GM12878 (cell line): Measurements from ENCODE around the gene FBXL15. TPM values are rescaled to one million over a fixed set of nuclear protein-coding genes. Genes with fewer than 3 reads are reported as not detected.

Experiments used
- ATF7 ChIP-seq: fragments of 450-650 bp; IDR thresholded peaks from 2 replicates; pipeline ENCODE4 v1.6.1; 2016; ENCODE audit warnings: low read depth, mild to moderate bottlenecking
- BHLHE40 ChIP-seq, 2 experiments: fragments of 450-650 bp in 1 of 2; IDR thresholded peaks; 2 replicates each; pipeline ENCODE4 v1.6.1; 2011 to 2017; ENCODE audit warnings: low read depth in 2 of 2, borderline replicate concordance in 1 of 2, improper control_type of control experiment in 1 of 2, low read length in 1 of 2, mild to moderate bottlenecking in 1 of 2
- CREB1 ChIP-seq: IDR thresholded peaks from 2 replicates; pipeline ENCODE4 v1.6.1; 2012; ENCODE audit warnings: low read depth, mild to moderate bottlenecking, inconsistent platforms
- ETV6 ChIP-seq, 2 experiments: fragments of 450-650 bp in 1 of 2; IDR thresholded peaks in 1 of 2; conservative IDR thresholded peaks in 1 of 2; 2 replicates each; pipeline ENCODE4 v1.6.1; 2014; ENCODE audit warnings: antibody characterized with exemption in 1 of 2, borderline replicate concordance in 1 of 2, low read depth in 1 of 2, mild to moderate bottlenecking in 1 of 2, moderate library complexity in 1 of 2
- HDAC6 ChIP-seq: fragments of 200-600 bp; sonication (generic); IDR thresholded peaks from one replicate; pipeline ENCODE4 v1.8.0; 2017; ENCODE audit warnings: antibody characterized with exemption; ENCODE audit not compliant: unreplicated experiment
- HDGF ChIP-seq: fragments of 450-650 bp; IDR thresholded peaks from 2 replicates; pipeline ENCODE4 v1.6.1; 2016; ENCODE audit warnings: antibody characterized with exemption
- IKZF1 ChIP-seq: fragments of 450-650 bp; conservative IDR thresholded peaks from 2 replicates; pipeline ENCODE4 v1.6.1; 2017; ENCODE audit warnings: antibody characterized with exemption, mild to moderate bottlenecking
- KAT2A ChIP-seq: conservative IDR thresholded peaks from 2 replicates; pipeline ENCODE4 v1.6.1; 2011; ENCODE audit warnings: low read depth, low read length; ENCODE audit not compliant: control insufficient read depth
- MXI1 ChIP-seq: fragments of 150-350 bp; IDR thresholded peaks from 2 replicates; pipeline ENCODE4 v1.6.1; 2011; ENCODE audit warnings: low read depth, mild to moderate bottlenecking, inconsistent platforms, low read length, improper control_type of control experiment
- NFYA ChIP-seq: IDR thresholded peaks from 2 replicates; pipeline ENCODE4 v1.6.1; 2011; ENCODE audit warnings: low read depth, mild to moderate bottlenecking, low read length, improper control_type of control experiment, borderline replicate concordance
- NR2F1 ChIP-seq: fragments of 450-650 bp; conservative IDR thresholded peaks from 2 replicates; pipeline ENCODE4 v1.6.1; 2017; ENCODE audit warnings: mild to moderate bottlenecking
- NRF1 ChIP-seq: conservative IDR thresholded peaks from 2 replicates; pipeline ENCODE4 v1.6.1; 2011; ENCODE audit warnings: mild to moderate bottlenecking, low read depth, low read length, improper control_type of control experiment
- POLR2A ChIP-seq: IDR thresholded peaks from 2 replicates; pipeline ENCODE4 v1.6.1; 2011; ENCODE audit warnings: low read depth, mild to moderate bottlenecking, low read length
- RB1 ChIP-seq: fragments of 450-650 bp; formaldehyde crosslinking; IDR thresholded peaks from 2 replicates; pipeline ENCODE4 v1.6.1; 2017; ENCODE audit warnings: mild to moderate bottlenecking, borderline replicate concordance
- USF1 ChIP-seq: IDR thresholded peaks from 2 replicates; pipeline ENCODE4 v1.6.1; 2011; ENCODE audit warnings: borderline replicate concordance, low read depth, mild to moderate bottlenecking, moderate library complexity, mixed read lengths, low read length; ENCODE audit not compliant: insufficient read depth; ENCODE audit errors: extremely low read length
- YY1 ChIP-seq: IDR thresholded peaks from 2 replicates; pipeline ENCODE4 v1.6.1; 2011; ENCODE audit warnings: low read depth, mild to moderate bottlenecking, low read length
- ZNF207 ChIP-seq: fragments of 450-650 bp; IDR thresholded peaks from 2 replicates; pipeline ENCODE4 v1.6.1; 2014; ENCODE audit warnings: antibody characterized with exemption, mild to moderate bottlenecking, borderline replicate concordance
- ZNF24 ChIP-seq: fragments of 450-650 bp; IDR thresholded peaks from 2 replicates; pipeline ENCODE4 v1.6.1; 2017; ENCODE audit warnings: antibody characterized with exemption, mild to moderate bottlenecking
- ZNF622 ChIP-seq: fragments of 450-650 bp; IDR thresholded peaks from 2 replicates; pipeline ENCODE4 v1.6.1; 2017; ENCODE audit warnings: mild to moderate bottlenecking, inconsistent platforms
- polyA plus RNA-seq, 11 experiments: library from polyadenylated mRNA; depleted of rRNA in 4 of 11; unstranded in 6 of 11; stranded (reverse) in 5 of 11; fragments of >200 nt; fragmentation: Nextera tagmentation in 4 of 11; fragmentation: Illumina TruSeq in 1 of 11; extraction: Ambion mirVana in 4 of 11; extraction: Trizol in 1 of 11; gene quantifications; 1 replicate in 1 of 11; 2 replicates in 10 of 11; pipeline versions ENCODE4 v1.2.1 to v1.2.3, GENCODE V29; 2011 to 2016; ENCODE audit warnings: inconsistent platforms in 2 of 11, missing spikeins in 2 of 11, low read depth in 1 of 11
- total RNA-seq, 4 experiments: library from RNA; depleted of rRNA in 3 of 4; stranded (reverse); fragments of >200 nt in 3 of 4; fragmentation: Illumina TruSeq in 1 of 4; extraction: Trizol in 1 of 4; gene quantifications; 2 replicates each; pipeline versions ENCODE4 v1.2.1 to v1.2.3, GENCODE V29; 2013 to 2021
- TF ChIP-seq, protein P1 (sequence below): fragments of 450-650 bp; IDR thresholded peaks from 2 replicates; pipeline ENCODE4 v1.6.1; 2017; ENCODE audit warnings: mild to moderate bottlenecking, low read depth, inconsistent platforms; ENCODE audit not compliant: poor library complexity, severe bottlenecking
- TF ChIP-seq, protein P2 (sequence below): IDR thresholded peaks from 2 replicates; pipeline ENCODE4 v1.6.1; 2011; ENCODE audit warnings: borderline replicate concordance, low read depth, mild to moderate bottlenecking, moderate library complexity, low read length; ENCODE audit not compliant: insufficient read depth, poor library complexity, severe bottlenecking

FBXL15 gene
- total and polyA plus RNA-seq, 10 of the 15 experiments (the other 5 are each of a cell fraction or from before 2014, with no cell fraction given), result 0.13 to 21.3 (median 7.9) TPM

- peak; percentile 83 for TF ChIP-seq MXI1
- TF ChIP-seq NFYA, result no peak
- peak; percentile 100 for TF ChIP-seq YY1
- TF ChIP-seq NR2F1, result no peak
- TF ChIP-seq ZNF622, result no peak
- peak; percentile 58; the same call in 1 of the 2 replicates for TF ChIP-seq RB1
- no peak for TF ChIP-seq HDAC6
- peak; percentile 92 for TF ChIP-seq IKZF1
- no peak for TF ChIP-seq ETV6 (conservative IDR thresholded peaks at IDR 0.05 in 1 of 2, IDR thresholded peaks at IDR 0.05 in 1 of 2; ENCODE audit: borderline replicate concordance in 1 of 2, low read depth in 1 of 2)
- TF ChIP-seq, protein P1, sequence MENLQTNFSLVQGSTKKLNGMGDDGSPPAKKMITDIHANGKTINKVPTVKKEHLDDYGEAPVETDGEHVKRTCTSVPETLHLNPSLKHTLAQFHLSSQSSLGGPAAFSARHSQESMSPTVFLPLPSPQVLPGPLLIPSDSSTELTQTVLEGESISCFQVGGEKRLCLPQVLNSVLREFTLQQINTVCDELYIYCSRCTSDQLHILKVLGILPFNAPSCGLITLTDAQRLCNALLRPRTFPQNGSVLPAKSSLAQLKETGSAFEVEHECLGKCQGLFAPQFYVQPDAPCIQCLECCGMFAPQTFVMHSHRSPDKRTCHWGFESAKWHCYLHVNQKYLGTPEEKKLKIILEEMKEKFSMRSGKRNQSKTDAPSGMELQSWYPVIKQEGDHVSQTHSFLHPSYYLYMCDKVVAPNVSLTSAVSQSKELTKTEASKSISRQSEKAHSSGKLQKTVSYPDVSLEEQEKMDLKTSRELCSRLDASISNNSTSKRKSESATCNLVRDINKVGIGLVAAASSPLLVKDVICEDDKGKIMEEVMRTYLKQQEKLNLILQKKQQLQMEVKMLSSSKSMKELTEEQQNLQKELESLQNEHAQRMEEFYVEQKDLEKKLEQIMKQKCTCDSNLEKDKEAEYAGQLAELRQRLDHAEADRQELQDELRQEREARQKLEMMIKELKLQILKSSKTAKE, result no peak
- TF ChIP-seq, protein P2, sequence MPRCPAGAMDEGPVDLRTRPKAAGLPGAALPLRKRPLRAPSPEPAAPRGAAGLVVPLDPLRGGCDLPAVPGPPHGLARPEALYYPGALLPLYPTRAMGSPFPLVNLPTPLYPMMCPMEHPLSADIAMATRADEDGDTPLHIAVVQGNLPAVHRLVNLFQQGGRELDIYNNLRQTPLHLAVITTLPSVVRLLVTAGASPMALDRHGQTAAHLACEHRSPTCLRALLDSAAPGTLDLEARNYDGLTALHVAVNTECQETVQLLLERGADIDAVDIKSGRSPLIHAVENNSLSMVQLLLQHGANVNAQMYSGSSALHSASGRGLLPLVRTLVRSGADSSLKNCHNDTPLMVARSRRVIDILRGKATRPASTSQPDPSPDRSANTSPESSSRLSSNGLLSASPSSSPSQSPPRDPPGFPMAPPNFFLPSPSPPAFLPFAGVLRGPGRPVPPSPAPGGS, result no peak
- no peak for TF ChIP-seq ZNF24
- peak; percentile 90 for TF ChIP-seq USF1
- TF ChIP-seq ATF7, result no peak
- TF ChIP-seq HDGF, result no peak
- peak; percentile 53 for TF ChIP-seq POLR2A
- peak; percentile 95 to 99 for TF ChIP-seq BHLHE40 (IDR thresholded peaks at IDR 0.05; ENCODE audit: borderline replicate concordance in 1 of 2, low read depth in 2 of 2, low read length in 1 of 2)
- TF ChIP-seq NRF1, result peak; percentile 77
- TF ChIP-seq CREB1, result peak; percentile 85
- TF ChIP-seq KAT2A, result no peak
- TF ChIP-seq ZNF207, result peak; percentile 86
Observed at GRCh38 chr10:102461187-102462054, 40.8 kb downstream of the FBXL15 start (continued).
